Measurements from ENCODE around the gene ENPP3. TPM values are rescaled to one million over a fixed set of nuclear protein-coding genes. Genes with fewer than 3 reads are reported as not detected.
A peak's percentile ranks its signal among the peaks of the same experiment; 100 is the strongest.

The ENPP3 gene
- total and polyA plus RNA-seq, 3 donors from 2014 or later = 1.6 to 3.3 (median 2.8) TPM

DNA sequence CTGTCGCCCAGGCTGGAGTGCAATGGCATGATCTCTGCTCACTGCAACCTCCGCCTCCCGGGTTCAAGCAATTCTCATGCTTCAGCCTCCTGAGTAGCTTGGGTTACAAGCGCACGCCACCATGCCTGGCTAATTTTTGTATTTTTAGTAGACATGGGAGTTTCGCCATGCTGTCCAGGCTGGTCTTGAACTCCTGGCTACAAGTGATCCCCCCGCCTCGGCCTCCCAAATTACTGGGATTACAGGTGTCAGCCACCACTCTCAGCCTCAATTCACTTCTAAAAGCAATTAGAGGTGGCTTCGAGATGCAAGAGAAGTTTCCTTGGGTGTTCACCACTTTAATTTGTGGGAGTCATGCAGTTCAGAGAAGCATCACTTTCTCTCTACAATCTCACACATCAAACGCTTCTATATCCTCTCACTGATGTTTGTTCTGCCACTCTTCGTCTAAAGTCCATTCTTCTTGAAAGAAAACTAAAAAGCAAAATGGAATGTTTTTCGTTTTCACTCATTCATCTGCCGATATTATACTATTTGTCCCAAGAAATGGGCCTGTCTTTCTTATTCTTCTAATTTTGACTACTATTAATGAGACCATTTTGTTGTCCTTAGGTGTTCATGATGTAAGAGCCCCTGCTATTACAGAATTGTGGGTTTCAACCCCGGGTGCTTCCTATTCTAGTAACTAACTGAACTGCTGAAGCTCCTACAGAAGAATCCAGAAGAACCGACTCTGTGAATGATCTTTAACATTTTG lies 132.5 kb downstream of the ENPP3 start:
- Histone ChIP-seq H3K4me3 (no peak overlapping the region), H3K4me1 (peaks cover 18% of the 10 kb centered on the region), H3K27ac (no peak overlapping the region), H3K9me3 (no peaks in the 10 kb centered on the region), H3K27me3 (no peaks in the 10 kb centered on the region), H3K36me3 (ENCODE audit: low read depth, missing control alignments) (no peaks in the 10 kb centered on the region)
- intact Hi-C loops (cut with DNase I; ENCODE audit: low total_unique reads) = no loop called here
- 92 to 95% methylated on average over 15 of the region's 15 CpGs for WGBS, 2 donors
- TF ChIP-seq POLR2A (IDR thresholded peaks at IDR 0.05) = no peak
- no peak for TF ChIP-seq CTCF (IDR thresholded peaks at IDR 0.05)
- no peak for DNase-seq

GRCh38 chr6:131770776-131771175 lies 133.7 kb downstream of the ENPP3 start:
- peaks cover 8% of the 10 kb centered on the region for H3K4me1 ChIP-seq
- 41 to 59% methylated on average over 1 of the region's 1 CpG for WGBS, 2 donors
- no peak for DNase-seq
- no peak overlapping the region for H3K4me3 ChIP-seq
- intact Hi-C loops (cut with DNase I; ENCODE audit: low total_unique reads) = no loop called here
- TF ChIP-seq POLR2A (IDR thresholded peaks at IDR 0.05) (no peak), CTCF (IDR thresholded peaks at IDR 0.05) (no peak)
- no peaks in the 10 kb centered on the region for H3K9me3 ChIP-seq
- no peaks in the 10 kb centered on the region for H3K36me3 ChIP-seq (ENCODE audit: low read depth, missing control alignments)
- H3K27me3 ChIP-seq = no peaks in the 10 kb centered on the region
- no peak overlapping the region for H3K27ac ChIP-seq

GRCh38 chr6:131773284-131773950 lies 136.3 kb downstream of the ENPP3 start:
- DNase-seq = no peak
- Histone ChIP-seq H3K27me3 (no peaks in the 10 kb centered on the region), H3K4me1 (peaks cover 5% of the 10 kb centered on the region), H3K36me3 (ENCODE audit: low read depth, missing control alignments) (no peaks in the 10 kb centered on the region), H3K27ac (peak overlapping the region in 1 of 2 donors; percentile 38), H3K9me3 (no peaks in the 10 kb centered on the region), H3K4me3 (no peak overlapping the region)
- WGBS, 2 donors = 37 to 48% methylated on average over 4 of the region's 4 CpGs
- intact Hi-C loops (cut with DNase I; ENCODE audit: low total_unique reads) = no loop called here
- TF ChIP-seq POLR2A (IDR thresholded peaks at IDR 0.05) (no peak), CTCF (IDR thresholded peaks at IDR 0.05) (no peak)

- no peak for DNase-seq
- Histone ChIP-seq H3K36me3 (ENCODE audit: low read depth, missing control alignments) (no peaks in the 10 kb centered on the region), H3K9me3 (no peaks in the 10 kb centered on the region), H3K27ac (no peak overlapping the region), H3K4me3 (no peak overlapping the region), H3K27me3 (no peaks in the 10 kb centered on the region), H3K4me1 (peaks cover 5% of the 10 kb centered on the region)
- intact Hi-C loops (cut with DNase I; ENCODE audit: low total_unique reads) = no loop called here
- TF ChIP-seq CTCF (IDR thresholded peaks at IDR 0.05) = no peak
- TF ChIP-seq POLR2A (IDR thresholded peaks at IDR 0.05) = no peak
- WGBS, 2 donors = 96 to 100% methylated on average over 3 of the region's 3 CpGs
Measured at GRCh38 chr6:131775886-131776285, 138.8 kb downstream of the ENPP3 start.

Data from testis (tissue), 3 donors.